T-cell (primary cell): ENCODE data around the gene EMX2. TPM values are rescaled to one million over a fixed set of nuclear protein-coding genes. Genes with fewer than 3 reads are reported as not detected.

Experiments used
- ATAC-seq, 4 experiments: fragments of 200-7000 bp in 3 of 4; fragments of 150-1000 bp in 1 of 4; cut with Tn5 transposase; replicated peaks in 1 of 4; 1 replicate in 3 of 4; 2 replicates in 1 of 4; pipeline ENCODE4 v1.10.0; 2021; ENCODE audit warnings: moderate library complexity in 3 of 4, mild to moderate bottlenecking in 2 of 4, moderate number of reproducible peaks in 1 of 4
- CTCF ChIA-PET, 2 donors: fragments of 300-600 bp; sonication (Branson Sonifier 250); formaldehyde crosslinking; loops; one replicate each; lab custom pipeline; 2022; ENCODE audit warnings: antibody characterized with exemption in 2 of 2; lab: Charles Lee
- POLR2A ChIA-PET, 2 donors: fragments of 300-600 bp; sonication (Branson Sonifier 250); formaldehyde crosslinking; loops; one replicate each; lab custom pipeline; 2022; ENCODE audit warnings: antibody characterized with exemption in 2 of 2; lab: Charles Lee
- DNase-seq, 35 experiments: peaks; one replicate each; pipeline versions ENCODE4 v3.0.0 to v3.0.0-alpha.2; 2013 to 2023
- H3K27ac ChIP-seq: one replicate; pipeline ENCODE4 v1.5.1; 2013; ENCODE audit warnings: low read length
- H3K27me3 ChIP-seq, 2 experiments: replicated peaks in 1 of 2; 1 replicate in 1 of 2; 2 replicates in 1 of 2; pipeline versions ENCODE4 v1.6.1 to v1.7.0; 2013; ENCODE audit warnings: low read length in 1 of 2, mixed read lengths in 1 of 2; ENCODE audit not compliant: control insufficient read depth in 2 of 2, insufficient read depth in 2 of 2; ENCODE audit errors: extremely low read depth in 1 of 2
- H3K36me3 ChIP-seq, 2 donors: 1 replicate in 1 of 2; 2 replicates in 1 of 2; pipeline versions ENCODE4 v1.6.1 to v1.7.0; 2013; ENCODE audit warnings: low read length in 1 of 2; ENCODE audit not compliant: control insufficient read depth in 2 of 2, insufficient read depth in 1 of 2; ENCODE audit errors: extremely low read depth in 1 of 2
- H3K4me1 ChIP-seq, 2 experiments: 1 replicate in 1 of 2; 2 replicates in 1 of 2; pipeline versions ENCODE4 v1.6.1 to v1.7.0; 2013; ENCODE audit warnings: low read length in 2 of 2, mixed read lengths in 1 of 2; ENCODE audit not compliant: insufficient read depth in 2 of 2, control insufficient read depth in 1 of 2; ENCODE audit errors: extremely low read depth in 1 of 2
- H3K4me3 ChIP-seq, 2 donors: 1 replicate in 1 of 2; 2 replicates in 1 of 2; pipeline versions ENCODE4 v1.5.1 to v1.7.0; 2013; ENCODE audit warnings: mild to moderate bottlenecking in 2 of 2, low read length in 1 of 2, moderate library complexity in 1 of 2; ENCODE audit not compliant: control insufficient read depth in 1 of 2; ENCODE audit errors: extremely low read depth in 1 of 2
- H3K9me3 ChIP-seq: 2 replicates; pipeline ENCODE4 v1.7.0; 2013
- H3K27ac Mint-ChIP-seq, 2 donors: one replicate each; pipeline ENCODE4 v1.8.0; 2020 to 2021; ENCODE audit warnings: mild to moderate bottlenecking in 2 of 2, mixed read lengths in 2 of 2
- H3K27me3 Mint-ChIP-seq, 2 donors: one replicate each; pipeline ENCODE4 v1.8.0; 2021 to 2022; ENCODE audit warnings: mixed read lengths in 2 of 2
- H3K36me3 Mint-ChIP-seq: one replicate; pipeline ENCODE4 v1.8.0; 2021; ENCODE audit warnings: mixed read lengths
- H3K4me1 Mint-ChIP-seq, 3 donors: one replicate each; pipeline ENCODE4 v1.8.0; 2020 to 2022; ENCODE audit warnings: mixed read lengths in 3 of 3, mild to moderate bottlenecking in 1 of 3
- H3K4me3 Mint-ChIP-seq, 3 donors: one replicate each; pipeline ENCODE4 v1.8.0; 2020 to 2022; ENCODE audit warnings: mild to moderate bottlenecking in 3 of 3, mixed read lengths in 3 of 3, moderate library complexity in 3 of 3
- H3K9me3 Mint-ChIP-seq, 3 donors: one replicate each; pipeline ENCODE4 v1.8.0; 2020 to 2022; ENCODE audit warnings: mixed read lengths in 3 of 3
- WGBS: methylation state at CpG from one replicate; pipeline ENCODE4 v1.1.5; 2013; ENCODE audit warnings: missing lambda C conversion rate; ENCODE audit not compliant: insufficient coverage; 5-methylcytosine and 5-hydroxymethylcytosine counted together
- total RNA-seq, 35 experiments: library from RNA in 6 of 35; stranded (reverse) in 6 of 35; fragments of 120-200 nt in 1 of 35; gene quantifications; one replicate each; pipeline versions ENCODE4 v1.2.1 to v1.2.4 and lab custom pipeline; 2013 to 2026

EMX2 gene
- total RNA-seq, 5 donors from 2014 or later (not counting 1 experiment from before 2014, with no cell fraction given): not detected

- no peak overlapping the region for H3K4me3 Mint-ChIP-seq
- CTCF ChIA-PET: interaction anchor here in 1 of 2 donors (0.9 kb wide), 1 partner anchor 67 kb away, joined by 3 read pairs; no protein-coding TSS in a partner anchor
- H3K4me1 Mint-ChIP-seq: peaks cover 0 to 11% (median 8%) of the 10 kb centered on the region in 3 donors
- H3K27me3 Mint-ChIP-seq: peaks cover 56 to 61% of the 10 kb centered on the region in 2 donors
- POLR2A ChIA-PET: no interaction called here
- H3K27me3 ChIP-seq: peaks cover 33 to 41% of the 10 kb centered on the region in 2 experiments
- H3K9me3 ChIP-seq: no peaks in the 10 kb centered on the region
- no peaks in the 10 kb centered on the region for H3K9me3 Mint-ChIP-seq
- WGBS: no CpG with 5 or more reads among the region's 4 CpGs
- no peak for ATAC-seq
- no peak for DNase-seq
- no peak overlapping the region for H3K27ac Mint-ChIP-seq
- no peaks in the 10 kb centered on the region for H3K4me1 ChIP-seq
- no peaks in the 10 kb centered on the region for H3K36me3 Mint-ChIP-seq
- H3K36me3 ChIP-seq: no peaks in the 10 kb centered on the region
- no peak overlapping the region for H3K4me3 ChIP-seq
- no peak overlapping the region for H3K27ac ChIP-seq
These were observed 11.8 kb upstream of the EMX2 start for GRCh38 chr10:117530791-117531190.

- Histone ChIP-seq H3K4me3 (no peak overlapping the region), H3K27me3 (peaks cover 38 to 48% of the 10 kb centered on the region in 2 experiments), H3K27ac (no peak overlapping the region), H3K9me3 (no peaks in the 10 kb centered on the region), H3K36me3 (no peaks in the 10 kb centered on the region), H3K4me1 (no peaks in the 10 kb centered on the region)
- no peak for DNase-seq
- Mint-ChIP-seq H3K4me3 (no peak overlapping the region), H3K36me3 (no peaks in the 10 kb centered on the region), H3K4me1 (peaks cover 0 to 13% (median 9%) of the 10 kb centered on the region in 3 donors), H3K27me3 (peaks cover 54 to 68% of the 10 kb centered on the region in 2 donors), H3K27ac (no peak overlapping the region), H3K9me3 (no peaks in the 10 kb centered on the region)
- 27% methylated on average over 12 of the region's 14 CpGs for WGBS
- ATAC-seq: no peak
- CTCF ChIA-PET: interaction anchor here in 1 of 2 donors (0.9 kb wide), 1 partner anchor 66 kb away, joined by 3 read pairs; no protein-coding TSS in a partner anchor
- POLR2A ChIA-PET: no interaction called here
These were observed 11.1 kb upstream of the EMX2 start for GRCh38 chr10:117531371-117532002.

- no peak overlapping the region for H3K4me3 ChIP-seq
- no peaks in the 10 kb centered on the region for H3K9me3 ChIP-seq
- H3K27ac ChIP-seq: no peak overlapping the region
- H3K36me3 Mint-ChIP-seq: no peaks in the 10 kb centered on the region
- no peaks in the 10 kb centered on the region for H3K36me3 ChIP-seq
- no peak overlapping the region for H3K27ac Mint-ChIP-seq
- ChIA-PET POLR2A (no interaction called here), CTCF (interaction anchor here in 1 of 2 donors (0.9 kb wide), 1 partner anchor 66 kb away, joined by 3 read pairs; no protein-coding TSS in a partner anchor)
- ATAC-seq (no peak), DNase-seq (no peak)
- peaks cover 57 to 72% of the 10 kb centered on the region in 2 donors for H3K27me3 Mint-ChIP-seq
- 25% methylated on average over 2 of the region's 3 CpGs for WGBS
- no peaks in the 10 kb centered on the region for H3K4me1 ChIP-seq
- H3K4me3 Mint-ChIP-seq: no peak overlapping the region
- peaks cover 0 to 15% (median 11%) of the 10 kb centered on the region in 3 donors for H3K4me1 Mint-ChIP-seq
- peaks cover 40 to 53% of the 10 kb centered on the region in 2 experiments for H3K27me3 ChIP-seq
- no peaks in the 10 kb centered on the region for H3K9me3 Mint-ChIP-seq
These were observed 10.6 kb upstream of the EMX2 start for GRCh38 chr10:117532003-117532385.

GRCh38 chr10:117532451-117533107, 10.0 kb upstream of the EMX2 start:
- ChIA-PET CTCF (no interaction called here), POLR2A (no interaction called here)
- H3K27ac ChIP-seq: no peak overlapping the region
- peaks cover 57 to 72% of the 10 kb centered on the region in 2 donors for H3K27me3 Mint-ChIP-seq
- H3K36me3 ChIP-seq: no peaks in the 10 kb centered on the region
- no peaks in the 10 kb centered on the region for H3K9me3 Mint-ChIP-seq
- no peaks in the 10 kb centered on the region for H3K36me3 Mint-ChIP-seq
- no peaks in the 10 kb centered on the region for H3K9me3 ChIP-seq
- DNase-seq (no peak), ATAC-seq (no peak)
- no peak overlapping the region for H3K27ac Mint-ChIP-seq
- no peak overlapping the region for H3K4me3 Mint-ChIP-seq
- H3K4me1 Mint-ChIP-seq: peaks cover 0 to 15% (median 11%) of the 10 kb centered on the region in 3 donors
- H3K4me3 ChIP-seq: no peak overlapping the region
- H3K4me1 ChIP-seq: peaks cover 0 to 2% of the 10 kb centered on the region in 2 experiments
- peaks cover 43 to 59% of the 10 kb centered on the region in 2 experiments for H3K27me3 ChIP-seq
- 10% methylated on average over 31 of the region's 33 CpGs for WGBS

- 6% methylated on average over 11 of the region's 24 CpGs for WGBS
- no peaks in the 10 kb centered on the region for H3K9me3 Mint-ChIP-seq
- POLR2A ChIA-PET: no interaction called here
- peaks cover 0 to 19% (median 13%) of the 10 kb centered on the region in 3 donors for H3K4me1 Mint-ChIP-seq
- Histone ChIP-seq H3K27me3 (peaks cover 48 to 68% of the 10 kb centered on the region in 2 experiments), H3K9me3 (no peaks in the 10 kb centered on the region), H3K4me1 (peaks cover 0 to 7% of the 10 kb centered on the region in 2 experiments), H3K36me3 (no peaks in the 10 kb centered on the region), H3K4me3 (no peak overlapping the region), H3K27ac (no peak overlapping the region)
- ATAC-seq: no peak
- H3K27ac Mint-ChIP-seq: no peak overlapping the region
- peaks cover 52 to 80% of the 10 kb centered on the region in 2 donors for H3K27me3 Mint-ChIP-seq
- CTCF ChIA-PET: no interaction called here
- H3K4me3 Mint-ChIP-seq: peak overlapping the region in 1 of 3 donors; percentile 25
- no peaks in the 10 kb centered on the region for H3K36me3 Mint-ChIP-seq
- DNase-seq: no peak
These were observed 8.9 kb upstream of the EMX2 start for GRCh38 chr10:117533507-117534281.
